Activated B cell treated with CpG ODN at 0.5 μM for 24 hours (primary cell): ENCODE data around the gene MPPED2. TPM values are rescaled to one million over a fixed set of nuclear protein-coding genes. Genes with fewer than 3 reads are reported as not detected.

Experiments used
- ATAC-seq: fragments of 200-7000 bp; cut with Tn5 transposase; one replicate; pipeline ENCODE4 v1.10.0; 2021; ENCODE audit warnings: low read depth, mild to moderate bottlenecking, moderate library complexity
- CTCF ChIA-PET: fragments of 350-600 bp; sonication (Branson Sonifier 250); formaldehyde crosslinking; loops from one replicate; lab custom pipeline; 2021; ENCODE audit warnings: antibody characterized with exemption; lab: Charles Lee
- POLR2A ChIA-PET: fragments of 350-600 bp; sonication (Branson Sonifier 250); formaldehyde crosslinking; loops from one replicate; lab custom pipeline; 2021; ENCODE audit warnings: antibody characterized with exemption; lab: Charles Lee
- DNase-seq: peaks from one replicate; pipeline ENCODE4 v3.0.0; 2022
- H3K27ac Mint-ChIP-seq: one replicate; pipeline ENCODE4 v1.8.0; 2020; ENCODE audit warnings: mixed read lengths
- H3K27me3 Mint-ChIP-seq: one replicate; pipeline ENCODE4 v1.8.0; 2021; ENCODE audit warnings: mixed read lengths
- H3K36me3 Mint-ChIP-seq: one replicate; pipeline ENCODE4 v1.8.0; 2021; ENCODE audit warnings: low read depth, mixed read lengths
- H3K4me1 Mint-ChIP-seq: one replicate; pipeline ENCODE4 v1.8.0; 2021; ENCODE audit warnings: mixed read lengths
- H3K4me3 Mint-ChIP-seq: one replicate; pipeline ENCODE4 v1.8.0; 2020; ENCODE audit warnings: mild to moderate bottlenecking, mixed read lengths
- H3K9me3 Mint-ChIP-seq: one replicate; pipeline ENCODE4 v1.8.0; 2020; ENCODE audit warnings: mixed read lengths
- CTCF ChIP-seq: fragments of 200-600 bp; IDR thresholded peaks from one replicate; pipeline ENCODE4 v1.8.0; 2022; ENCODE audit warnings: antibody characterized with exemption, mild to moderate bottlenecking
- intact Hi-C: fragments of 100-400 bp; cut with micrococcal nuclease; formaldehyde crosslinking; loops from one replicate; pipeline ENCODE4 v1.15.1; 2024
- total RNA-seq: library from RNA; stranded (reverse); gene quantifications from 2 replicates; pipeline ENCODE4 v1.2.3, GENCODE V29; 2022

MPPED2 gene
- total RNA-seq, 1 donor from 2014 or later = 1.7 TPM

GRCh38 chr11:30440510-30440909 is 145.6 kb downstream of the MPPED2 start:
- Mint-ChIP-seq H3K36me3 (no peaks in the 10 kb centered on the region), H3K9me3 (no peaks in the 10 kb centered on the region), H3K4me1 (no peaks in the 10 kb centered on the region), H3K27me3 (no peaks in the 10 kb centered on the region), H3K27ac (no peak overlapping the region), H3K4me3 (no peak overlapping the region)
- intact Hi-C loops = no loop called here
- DNase-seq (no peak), ATAC-seq (no peak)
- TF ChIP-seq CTCF = no peak
- ChIA-PET POLR2A (no interaction called here), CTCF (no interaction called here)

- no peak for DNase-seq
- no peaks in the 10 kb centered on the region for H3K36me3 Mint-ChIP-seq
- H3K27ac Mint-ChIP-seq = no peak overlapping the region
- ATAC-seq = no peak
- H3K4me1 Mint-ChIP-seq = no peaks in the 10 kb centered on the region
- no peaks in the 10 kb centered on the region for H3K9me3 Mint-ChIP-seq
- no peak overlapping the region for H3K4me3 Mint-ChIP-seq
- H3K27me3 Mint-ChIP-seq = no peaks in the 10 kb centered on the region
- CTCF ChIA-PET = no interaction called here
- POLR2A ChIA-PET = no interaction called here
- TF ChIP-seq CTCF = no peak
- intact Hi-C loops = no loop called here
Measured at GRCh38 chr11:30436801-30437200, 149.4 kb downstream of the MPPED2 start.

- no peak for DNase-seq
- ChIA-PET POLR2A (no interaction called here), CTCF (no interaction called here)
- Mint-ChIP-seq H3K36me3 (no peaks in the 10 kb centered on the region), H3K27ac (no peak overlapping the region), H3K9me3 (no peaks in the 10 kb centered on the region), H3K27me3 (no peaks in the 10 kb centered on the region), H3K4me3 (no peak overlapping the region), H3K4me1 (no peaks in the 10 kb centered on the region)
- no peak for TF ChIP-seq CTCF
- ATAC-seq = no peak
- intact Hi-C loops = no loop called here
Measured at GRCh38 chr11:30435488-30435887, 150.7 kb downstream of the MPPED2 start.

- Mint-ChIP-seq H3K4me1 (no peaks in the 10 kb centered on the region), H3K9me3 (no peaks in the 10 kb centered on the region), H3K27ac (no peak overlapping the region), H3K27me3 (no peaks in the 10 kb centered on the region), H3K36me3 (no peaks in the 10 kb centered on the region), H3K4me3 (no peak overlapping the region)
- ChIA-PET POLR2A (no interaction called here), CTCF (no interaction called here)
- intact Hi-C loops = no loop called here
- DNase-seq (no peak), ATAC-seq (no peak)
- no peak for TF ChIP-seq CTCF
Measured at GRCh38 chr11:30434901-30435300, 151.3 kb downstream of the MPPED2 start.

GRCh38 chr11:30433831-30434230 is 152.3 kb downstream of the MPPED2 start:
- ATAC-seq (no peak), DNase-seq (no peak)
- ChIA-PET CTCF (no interaction called here), POLR2A (no interaction called here)
- no peaks in the 10 kb centered on the region for H3K27me3 Mint-ChIP-seq
- H3K4me3 Mint-ChIP-seq = no peak overlapping the region
- no peaks in the 10 kb centered on the region for H3K36me3 Mint-ChIP-seq
- no peaks in the 10 kb centered on the region for H3K9me3 Mint-ChIP-seq
- H3K4me1 Mint-ChIP-seq = no peaks in the 10 kb centered on the region
- H3K27ac Mint-ChIP-seq = no peak overlapping the region
- no peak for TF ChIP-seq CTCF
- intact Hi-C loops = no loop called here
